Astrocyte of the hippocampus (primary cell): ENCODE measurements around the gene TPRA1.

Experiments
- DNase-seq: peaks from one replicate; pipeline ENCODE4 v3.0.0; 2011; ENCODE audit warnings: low read depth, low spot score

The TPRA1 gene

DNA sequence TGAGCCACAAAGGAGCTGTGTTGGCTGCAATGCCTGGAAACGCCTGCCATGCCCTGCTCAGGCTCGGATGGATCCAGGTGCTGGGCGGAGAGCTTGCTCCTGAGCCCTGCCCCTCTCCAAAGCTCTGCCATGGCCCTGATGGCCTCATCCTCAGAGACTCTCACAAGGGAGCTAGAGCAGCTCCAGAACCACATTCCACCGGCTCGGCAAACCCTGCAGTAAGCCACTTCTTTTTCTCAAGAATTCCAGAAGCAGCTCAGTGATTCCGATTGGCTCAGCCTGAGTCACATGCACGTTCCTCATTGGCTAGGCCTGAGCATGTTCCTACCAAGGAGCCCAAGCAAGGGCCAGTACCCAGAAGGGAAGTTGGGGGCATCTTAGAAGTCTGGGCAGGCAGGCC, 24.8 kb downstream of the TPRA1 start:
- no peak for DNase-seq

DNA sequence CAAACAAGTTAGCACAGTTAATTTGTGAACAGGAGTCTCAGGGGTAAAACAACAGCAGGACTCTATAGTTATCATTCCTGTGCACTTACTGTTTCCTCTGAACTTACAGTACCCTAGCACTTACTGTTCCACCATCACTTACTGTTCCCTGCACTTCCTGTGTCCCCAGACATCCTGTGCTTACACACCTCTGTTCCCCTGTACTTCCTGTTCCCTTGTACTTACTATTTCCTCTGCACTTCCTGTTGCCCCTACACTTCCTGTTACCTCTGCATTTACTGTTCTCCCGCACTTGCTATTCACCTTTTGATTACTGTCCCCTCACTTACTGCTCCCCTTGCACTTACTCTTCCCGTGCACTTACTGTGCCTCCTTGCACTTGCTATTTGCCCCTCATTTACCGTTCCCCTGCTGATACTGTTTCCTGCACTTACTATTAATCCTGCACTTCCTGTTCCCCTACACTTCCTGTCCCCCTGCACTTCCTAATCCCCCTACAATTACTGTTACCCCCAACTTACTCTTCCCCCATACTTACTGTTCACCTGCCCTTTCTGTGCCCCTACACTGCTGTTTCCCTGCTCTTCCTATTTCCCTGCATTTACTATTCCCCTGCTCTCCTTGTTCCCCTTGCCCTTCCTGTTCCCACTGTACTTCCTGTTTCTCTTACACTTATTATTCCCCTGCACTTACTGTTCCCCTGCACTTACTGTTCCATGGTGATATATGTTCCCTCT, 30.3 kb downstream of the TPRA1 start:
- no peak for DNase-seq

DNA sequence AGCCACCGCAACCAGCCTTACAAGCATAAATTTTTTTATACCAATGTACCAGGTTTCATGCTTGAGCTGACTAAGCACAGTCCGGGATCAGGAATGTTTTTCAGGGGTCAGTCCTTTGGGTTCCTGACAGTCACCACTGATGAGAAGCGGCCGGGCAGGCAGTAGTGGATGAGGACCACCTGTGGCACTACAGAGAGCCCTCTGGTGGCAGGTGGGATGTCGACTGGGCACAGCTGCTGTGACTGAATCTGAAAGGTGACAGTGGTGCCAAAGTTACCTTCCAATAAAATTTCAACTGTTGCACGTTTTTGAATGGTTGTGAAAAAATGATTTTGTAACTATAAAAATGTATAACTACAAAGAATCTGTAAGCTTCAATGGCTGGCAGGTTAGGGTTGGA, 34.0 kb downstream of the TPRA1 start:
- no peak for DNase-seq

DNA sequence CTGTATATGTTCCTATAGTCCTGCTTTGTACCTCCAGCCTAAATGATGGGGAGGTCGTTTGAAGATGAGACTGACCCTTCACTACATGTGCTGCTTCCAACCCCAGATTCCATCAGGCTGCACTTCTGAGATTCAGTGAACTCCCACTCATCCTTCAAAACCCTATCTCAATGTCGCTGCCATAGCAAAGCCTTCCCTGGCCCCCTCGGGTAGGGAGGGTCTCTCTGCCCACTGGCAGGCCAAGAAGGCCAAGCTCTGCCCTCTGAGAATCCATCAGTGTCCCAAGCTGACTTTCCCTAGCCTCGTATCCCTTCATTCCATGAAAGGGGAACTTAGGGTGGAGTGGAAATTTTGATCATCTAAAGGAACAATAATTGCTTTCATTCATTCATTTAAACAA, 35.4 kb downstream of the TPRA1 start:
- no peak for DNase-seq

DNA sequence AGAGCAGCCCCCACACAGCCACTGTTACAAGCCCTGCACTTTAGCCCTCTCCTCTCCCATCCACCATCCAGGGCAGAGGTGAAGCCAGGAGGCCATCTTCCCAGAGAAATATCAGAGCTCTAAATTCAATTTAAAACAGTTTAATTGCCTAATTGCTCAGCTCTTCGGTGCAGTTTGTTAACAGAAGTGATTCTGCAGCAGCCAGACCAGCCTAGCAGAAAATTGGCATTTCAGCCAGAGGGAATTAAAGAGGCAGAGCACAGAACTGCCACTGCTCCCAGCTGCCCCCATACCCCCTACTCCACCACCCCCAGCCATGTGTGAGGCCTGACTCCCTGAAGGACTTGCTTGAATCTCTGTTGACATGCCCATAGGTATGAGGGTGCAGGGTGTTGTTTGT, 38.5 kb downstream of the TPRA1 start:
- DNase-seq: no peak

DNA sequence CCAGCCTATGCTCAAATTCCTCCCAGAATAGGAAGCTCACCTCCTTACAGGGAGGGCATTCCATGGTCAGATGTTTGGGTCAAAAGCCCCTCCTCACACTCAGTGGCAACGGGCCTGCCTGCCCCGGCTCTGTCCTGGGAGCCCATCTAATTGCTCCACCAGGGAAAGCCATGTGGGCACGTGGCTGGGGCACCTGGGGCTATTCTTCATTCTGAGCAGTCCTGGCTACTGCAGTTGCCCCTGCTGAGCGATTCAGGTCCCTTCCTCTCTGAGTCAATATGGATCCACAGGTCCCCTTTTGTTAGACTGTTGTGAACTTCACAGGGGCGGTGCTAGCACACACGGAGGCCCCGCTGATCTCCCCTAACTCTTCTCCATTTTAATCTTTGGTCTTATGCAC, 39.4 kb downstream of the TPRA1 start:
- DNase-seq: no peak

DNA sequence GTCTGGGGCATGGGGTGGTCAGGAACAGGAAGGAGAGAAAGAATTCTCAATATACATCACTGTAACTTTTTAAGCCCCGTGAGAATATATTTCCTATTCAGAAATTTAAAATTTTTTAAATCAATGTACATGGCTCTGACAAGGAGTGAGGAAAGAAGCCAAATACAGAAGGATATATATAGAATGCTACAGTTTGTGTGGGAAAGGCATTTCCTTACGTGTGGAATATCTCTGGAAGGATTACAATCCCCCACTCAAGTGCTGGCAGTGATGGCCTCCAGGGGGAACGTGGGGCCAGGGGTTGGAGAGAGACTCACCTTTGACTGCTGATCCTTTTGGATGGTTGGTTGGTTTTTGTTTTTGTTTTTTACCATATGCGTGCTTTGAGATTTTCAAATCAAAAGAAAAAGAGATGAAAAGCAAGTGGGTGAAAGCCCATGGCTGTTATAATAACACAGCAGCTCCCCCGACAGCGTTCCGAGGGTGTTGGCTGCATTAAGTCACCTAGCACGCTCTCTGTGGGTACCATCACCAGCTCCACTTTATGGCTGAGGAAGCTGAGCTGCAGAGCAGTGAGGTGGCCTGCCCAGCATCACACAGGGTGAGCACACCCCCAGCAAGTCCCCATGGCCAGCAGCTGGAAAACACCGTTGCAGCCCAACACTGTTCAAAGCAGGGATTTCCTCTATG, 39.9 kb downstream of the TPRA1 start:
- no peak for DNase-seq

DNA sequence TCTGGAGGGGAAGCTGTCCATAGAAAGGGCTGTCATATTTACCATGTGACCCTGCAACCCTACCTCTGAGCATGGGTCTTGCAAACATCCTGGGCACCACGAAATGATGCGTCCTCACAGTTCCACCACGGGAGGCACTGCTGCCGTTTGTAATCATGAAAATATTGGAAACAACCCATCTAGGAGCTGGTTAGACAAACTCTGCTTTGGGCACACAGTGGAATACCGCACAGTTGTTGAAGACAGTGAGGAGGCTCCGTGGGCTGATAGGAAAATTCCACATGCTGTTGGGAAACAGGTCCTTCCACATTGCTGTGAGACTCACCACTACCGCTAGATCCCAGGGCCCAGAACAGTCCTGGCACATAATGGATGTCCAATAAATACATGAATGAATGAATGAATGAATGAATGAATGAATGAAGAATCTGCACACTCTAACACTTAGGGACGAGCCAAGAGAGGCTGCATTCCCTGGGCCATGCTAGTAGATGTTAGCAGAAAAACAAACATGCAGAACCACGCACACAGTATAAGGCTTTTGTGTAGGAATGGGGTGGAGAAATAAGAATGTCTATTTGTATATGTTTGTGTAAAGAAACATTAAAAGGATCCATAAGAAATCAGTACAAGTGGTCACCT, 40.6 kb downstream of the TPRA1 start:
- DNase-seq: no peak

DNA sequence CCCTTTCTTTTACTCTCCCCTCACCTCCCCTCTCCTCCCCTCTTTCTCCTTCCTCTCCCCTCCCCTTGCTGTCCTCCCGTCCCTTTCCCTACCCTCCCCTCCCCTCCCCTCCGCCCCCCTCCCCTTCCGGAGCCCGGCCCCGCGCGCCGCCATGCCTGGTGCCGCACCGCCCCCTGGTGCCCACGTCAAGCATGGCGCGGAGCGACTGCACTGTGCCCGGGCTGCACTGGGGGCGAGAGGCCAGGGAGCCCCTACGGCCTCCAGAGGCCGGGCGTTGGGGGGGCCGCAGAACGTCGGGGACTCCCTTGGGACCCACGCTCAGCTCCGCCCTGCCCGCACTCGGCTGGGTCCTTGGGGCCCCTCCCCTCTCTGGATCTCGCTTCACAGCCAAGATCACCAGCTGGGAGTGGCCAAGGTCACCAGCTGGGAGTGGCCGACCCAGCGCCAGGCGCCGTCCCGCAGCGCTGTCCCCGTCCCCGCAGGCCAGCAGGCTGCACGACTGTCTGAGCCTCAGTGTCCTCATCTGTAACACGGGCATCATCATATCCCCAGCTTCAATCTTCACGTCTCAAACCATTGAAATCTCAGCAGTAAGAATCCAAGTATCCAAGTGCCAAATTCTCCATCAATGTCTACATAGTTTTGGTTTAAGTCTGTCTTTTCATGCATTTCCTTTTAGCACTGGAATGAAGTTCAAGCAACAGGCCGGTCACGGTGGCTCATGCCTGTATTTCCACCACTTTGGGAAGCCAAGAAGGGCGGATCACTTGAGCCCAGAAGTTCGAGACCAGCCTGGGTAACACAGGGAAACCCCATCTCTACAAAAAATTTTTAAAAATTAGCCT, 42.5 kb downstream of the TPRA1 start:
- DNase-seq: peak; percentile 89

DNA sequence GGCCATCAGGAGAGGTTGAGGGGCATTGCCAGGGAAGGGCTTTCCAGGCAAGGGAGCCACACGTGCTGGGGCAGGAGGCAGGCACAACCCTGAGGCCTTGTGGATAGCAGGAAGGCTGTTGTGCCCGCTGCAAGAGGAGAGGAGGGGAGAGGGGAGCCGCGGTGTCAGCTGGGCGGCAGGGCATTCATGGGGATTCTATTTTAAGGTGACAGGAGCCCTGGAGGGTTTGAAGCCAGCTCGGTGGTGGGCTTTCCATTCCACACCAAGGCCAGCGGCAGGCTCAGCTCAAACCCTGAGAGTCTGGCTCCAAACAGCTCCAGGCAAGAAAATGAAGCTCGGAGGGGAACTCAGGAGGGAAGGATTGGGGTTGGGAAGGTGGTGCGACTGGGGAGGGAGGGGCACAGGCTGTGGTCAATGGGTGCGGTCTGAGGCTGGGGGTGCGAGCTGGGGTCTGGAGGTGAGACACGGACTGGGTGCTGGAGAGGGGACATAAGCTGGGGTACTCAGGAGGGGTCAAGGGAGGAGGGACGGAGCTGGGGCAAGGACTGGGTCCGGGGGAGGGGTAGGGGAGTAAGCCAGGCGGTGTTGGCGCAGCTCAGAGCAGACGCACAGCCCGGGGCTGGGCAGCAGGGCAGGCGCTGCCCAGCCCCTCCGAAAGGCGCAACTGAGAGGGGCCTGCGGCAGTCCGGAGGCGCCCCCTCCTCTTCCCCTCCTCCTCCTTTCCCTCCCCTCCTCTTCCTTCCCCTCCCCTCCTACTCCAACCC, 43.4 kb downstream of the TPRA1 start:
- peak; percentile 21 for DNase-seq

DNA sequence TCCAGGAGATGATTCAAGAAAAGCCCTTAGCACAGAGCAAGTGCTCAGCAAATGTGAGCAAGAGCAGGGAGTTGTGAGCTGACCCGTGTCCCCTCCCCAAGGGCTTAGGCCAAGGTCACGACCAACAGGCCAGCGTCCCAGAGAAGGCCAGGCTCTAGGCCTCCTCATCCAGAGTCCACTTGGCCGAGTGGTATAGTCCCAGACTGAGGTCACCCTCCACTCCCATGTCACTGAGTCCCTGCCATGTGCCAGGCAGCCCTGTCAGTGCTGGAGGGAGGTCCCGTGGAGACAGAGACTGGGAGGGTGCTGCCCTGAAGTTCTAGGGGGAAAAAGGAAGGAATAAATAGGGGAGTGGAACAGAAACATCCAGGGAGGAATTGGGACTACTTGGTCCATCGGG, 44.0 kb downstream of the TPRA1 start:
- DNase-seq: no peak

DNA sequence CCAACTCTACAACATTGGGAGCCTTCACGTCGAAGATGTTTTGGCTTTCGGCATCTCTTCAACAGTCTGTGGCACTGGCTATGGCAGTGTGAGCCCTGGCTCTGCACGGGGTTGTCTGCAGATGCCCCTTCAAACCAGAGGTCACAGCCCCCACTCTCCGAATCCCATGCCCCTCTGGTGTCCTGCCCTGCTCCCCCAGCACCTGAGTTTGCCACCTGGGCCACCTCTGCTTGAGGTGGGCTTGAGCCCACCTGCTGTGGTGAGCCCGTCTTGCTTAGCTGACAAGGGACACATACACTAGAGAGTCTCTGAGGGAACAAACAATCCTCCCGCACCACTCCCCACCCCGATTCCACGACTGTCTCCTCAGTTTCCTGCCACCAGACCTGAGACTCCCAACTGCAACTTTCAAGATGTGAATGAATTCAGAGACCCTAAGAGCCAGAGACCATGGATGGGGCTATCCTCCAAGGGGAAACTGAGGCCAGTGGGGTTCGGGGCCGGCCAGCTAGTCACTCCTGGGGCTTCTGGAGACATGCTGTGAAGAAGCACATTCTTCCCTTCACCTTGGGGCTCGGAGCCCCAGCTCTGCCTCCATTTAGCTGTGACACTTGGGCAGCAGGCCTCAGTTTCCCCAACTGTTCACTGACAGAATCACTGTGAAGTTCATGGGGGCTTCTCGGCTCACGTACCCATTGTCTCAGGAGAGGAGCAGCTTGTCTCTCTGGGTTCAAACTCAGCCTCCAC, 44.6 kb downstream of the TPRA1 start:
- no peak for DNase-seq

DNA sequence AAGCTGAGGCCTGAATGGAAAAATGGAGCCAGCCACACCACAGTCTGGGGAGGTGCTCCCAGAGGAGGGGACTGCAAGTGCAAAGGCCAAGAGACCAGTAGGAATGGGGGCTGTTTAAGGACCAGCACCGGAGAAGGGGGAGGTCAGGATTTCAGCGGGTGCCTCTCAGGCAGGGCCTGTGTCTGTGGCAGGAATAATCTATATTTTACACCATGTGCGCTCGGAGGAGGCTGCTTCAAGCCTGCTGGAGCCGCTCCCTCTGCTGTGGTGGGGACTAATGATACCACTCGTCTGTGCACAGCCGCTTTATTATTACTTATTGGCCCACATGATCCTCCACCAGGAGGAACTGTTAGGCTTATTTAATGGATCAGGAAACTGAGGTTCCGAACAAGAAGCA, 45.3 kb downstream of the TPRA1 start:
- no peak for DNase-seq

DNA sequence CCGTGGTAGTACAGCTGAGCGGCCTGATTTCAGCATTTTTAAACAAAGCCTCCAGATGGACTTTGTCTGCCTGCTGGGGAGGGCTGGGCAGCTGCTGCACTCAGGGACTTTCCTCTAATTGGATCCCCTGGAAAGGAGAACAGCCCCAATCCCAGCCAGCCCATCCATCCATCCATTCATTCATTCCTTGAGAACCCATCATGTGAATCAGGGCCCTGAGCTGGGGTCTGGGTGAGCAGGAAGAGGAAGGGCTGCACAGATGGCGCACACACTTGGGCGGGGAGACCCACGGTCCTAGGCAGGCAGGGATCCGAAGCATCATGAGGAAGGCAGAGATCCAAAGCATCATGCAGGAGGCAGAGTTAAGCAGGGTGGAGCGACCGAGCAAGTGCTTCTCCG, 45.7 kb downstream of the TPRA1 start:
- no peak for DNase-seq

DNA sequence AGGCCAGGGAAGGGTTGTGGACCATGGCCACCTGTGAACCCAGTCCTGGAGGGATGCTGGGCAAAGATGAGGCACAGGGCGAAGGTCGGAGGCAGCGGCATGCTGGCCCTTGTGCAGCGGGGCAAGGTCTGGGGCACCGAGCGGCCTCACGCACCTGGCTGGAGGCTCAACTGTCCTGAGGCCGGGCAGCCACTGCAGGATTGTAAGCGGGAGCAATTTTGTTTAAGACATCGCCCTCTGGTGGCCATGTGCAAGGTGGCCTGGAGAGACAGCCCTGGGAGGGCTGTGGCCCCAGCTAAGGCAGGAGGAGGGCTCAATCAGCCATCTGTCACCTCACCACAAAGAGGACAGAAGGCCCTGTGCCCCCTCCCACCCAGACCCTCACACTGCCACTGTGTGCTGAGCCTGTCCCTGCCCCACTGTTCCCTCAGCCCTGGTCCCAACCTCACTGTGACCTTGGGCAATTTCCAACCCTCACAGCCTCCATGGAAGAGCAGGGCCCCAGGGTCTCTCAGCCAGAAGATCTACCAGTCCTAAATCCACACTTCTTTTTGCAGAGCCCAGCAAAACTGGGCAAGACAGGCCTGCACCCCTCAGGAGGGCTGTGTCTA, 46.2 kb downstream of the TPRA1 start:
- DNase-seq: peak; percentile 82

DNA sequence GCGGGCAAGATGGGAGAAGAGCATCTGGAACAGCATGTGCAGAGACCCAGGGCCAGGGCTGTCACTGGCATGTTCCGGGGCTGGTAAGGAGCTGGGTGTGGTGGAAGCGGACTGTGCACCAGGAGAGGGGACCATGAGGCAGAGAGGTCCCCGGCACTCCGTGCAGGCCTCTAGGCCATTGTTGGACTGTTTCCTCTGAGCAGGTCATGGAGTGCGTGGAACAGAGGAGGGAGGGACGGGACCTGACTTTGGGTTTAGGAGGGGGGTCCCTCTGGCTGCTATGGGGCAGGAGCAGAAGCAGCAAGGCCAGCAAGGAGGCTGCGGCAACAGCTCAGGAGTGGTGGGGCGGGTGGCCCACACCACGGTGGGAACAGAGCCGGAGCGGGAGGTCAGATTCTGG, 47.1 kb downstream of the TPRA1 start:
- no peak for DNase-seq

DNA sequence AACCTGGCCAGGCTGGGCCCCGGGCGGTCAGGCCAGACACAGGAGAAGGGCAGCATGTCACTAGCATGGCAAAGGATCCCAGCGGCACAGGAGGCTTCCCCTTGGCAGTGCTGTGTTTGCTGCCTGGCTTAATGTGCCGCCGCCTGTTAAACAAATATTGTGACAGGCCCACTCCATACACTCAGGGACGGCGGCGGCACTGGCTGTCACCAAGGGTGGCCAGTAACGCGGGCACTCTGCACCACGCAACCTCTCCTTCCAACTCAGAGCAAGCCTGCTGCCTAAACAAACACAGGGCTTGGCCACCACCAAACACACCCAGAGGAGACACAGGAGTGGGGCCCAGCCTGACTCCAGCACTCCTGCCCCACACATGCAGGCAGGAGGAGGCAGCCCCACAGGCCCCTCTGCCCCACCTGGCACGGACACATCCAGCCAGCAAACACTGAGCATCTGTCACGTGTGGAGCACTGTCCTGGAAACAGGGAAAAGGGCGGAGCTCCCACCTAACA, 48.0 kb downstream of the TPRA1 start:
- DNase-seq: no peak

DNA sequence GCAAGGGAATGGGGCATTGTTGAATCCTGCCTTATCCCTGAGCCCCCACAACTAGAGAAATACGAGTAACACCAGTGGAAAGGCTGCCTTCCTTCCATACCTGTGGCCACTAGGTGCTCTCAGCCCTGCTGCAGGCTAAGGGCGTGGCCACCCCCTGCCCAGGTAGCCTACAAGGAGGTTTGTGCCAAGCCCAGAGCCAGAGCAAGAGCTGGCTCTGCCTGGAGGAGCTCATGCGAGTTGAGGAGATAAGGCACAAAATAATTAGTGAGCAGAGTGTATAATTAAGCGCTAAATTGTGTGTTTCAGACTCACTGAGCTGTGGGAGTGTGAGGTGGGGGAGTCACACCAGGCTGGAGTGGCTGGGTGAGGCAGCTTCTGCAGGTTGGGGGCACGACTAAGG, 49.2 kb downstream of the TPRA1 start:
- no peak for DNase-seq

DNA sequence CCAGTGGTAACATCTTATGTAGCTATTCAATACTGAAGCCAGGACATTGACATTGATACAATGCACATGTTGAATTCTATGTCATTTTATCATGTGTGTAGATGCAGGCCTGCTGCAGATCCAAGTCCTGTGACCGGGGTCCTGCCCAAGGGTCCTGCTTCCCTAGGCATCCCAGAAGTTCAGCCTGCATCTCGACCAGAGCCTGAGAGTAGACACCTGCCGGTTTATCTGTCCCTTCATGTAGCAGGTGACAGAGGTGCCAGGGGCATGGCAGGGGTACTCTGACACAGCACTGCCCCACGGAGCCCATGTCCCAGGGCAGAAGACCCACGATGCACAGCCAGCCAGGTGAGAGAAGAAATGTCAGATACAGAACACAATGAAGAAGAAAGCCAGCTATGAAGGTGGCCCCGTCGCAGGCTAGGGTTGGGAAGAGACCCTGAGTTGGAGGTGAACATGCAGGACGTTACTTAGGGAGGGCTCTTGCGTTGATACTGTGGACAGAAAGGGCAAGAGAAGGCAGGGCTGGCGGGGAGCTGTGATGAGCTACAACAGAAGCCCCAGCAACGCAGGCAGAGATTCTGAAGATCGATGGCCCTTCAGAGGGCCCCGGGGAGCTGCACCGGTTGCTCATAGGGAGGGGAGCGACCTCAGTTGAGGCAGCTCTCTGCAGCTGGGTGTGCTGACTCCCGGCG, 51.0 kb downstream of the TPRA1 start:
- DNase-seq: no peak
